CD4-positive, alpha-beta T cell treated with Interleukin-21 for 1 hour (primary cell): Measurements from ENCODE around the gene DYNAP.

Experiments
- DNase-seq: peaks from one replicate; pipeline ENCODE4 v3.0.0-alpha.2; 2020

DYNAP gene

GRCh38 chr18:54590945-54591344, at the start of gene DYNAP:
DYNAP (plus strand) TSS chr18:54591245; CDS start chr18:54591283, 38 bp downstream.
- no peak for DNase-seq

GRCh38 chr18:54551590-54551989, 39.5 kb upstream of the DYNAP start:
- DNase-seq: no peak

- no peak for DNase-seq
Observed at GRCh38 chr18:54555286-54555685, 35.8 kb upstream of the DYNAP start.

- DNase-seq: no peak
Observed at GRCh38 chr18:54555996-54556395, 35.0 kb upstream of the DYNAP start.

GRCh38 chr18:54557958-54558357, 33.1 kb upstream of the DYNAP start:
- no peak for DNase-seq

- peak; percentile 13 for DNase-seq
Observed at GRCh38 chr18:54558609-54559585, 32.1 kb upstream of the DYNAP start.

- no peak for DNase-seq
Observed at GRCh38 chr18:54561706-54562267, 29.3 kb upstream of the DYNAP start.

GRCh38 chr18:54580202-54580729, 10.8 kb upstream of the DYNAP start:
- no peak for DNase-seq

- no peak for DNase-seq
Observed at GRCh38 chr18:54584065-54584464, 7.0 kb upstream of the DYNAP start.

GRCh38 chr18:54585743-54586142, 5.3 kb upstream of the DYNAP start:
- DNase-seq: no peak

GRCh38 chr18:54604211-54604610, 13.2 kb downstream of the DYNAP start:
- no peak for DNase-seq

GRCh38 chr18:54606835-54607212, 15.8 kb downstream of the DYNAP start:
- no peak for DNase-seq

- DNase-seq: no peak
Observed at GRCh38 chr18:54607213-54608027, 16.4 kb downstream of the DYNAP start.

- DNase-seq: no peak
Observed at GRCh38 chr18:54608028-54608642, 17.1 kb downstream of the DYNAP start.

- no peak for DNase-seq
Observed at GRCh38 chr18:54611816-54612215, 20.8 kb downstream of the DYNAP start.

GRCh38 chr18:54612237-54612636, 21.2 kb downstream of the DYNAP start:
- no peak for DNase-seq

- no peak for DNase-seq
Observed at GRCh38 chr18:54613174-54613573, 22.1 kb downstream of the DYNAP start.

GRCh38 chr18:54616220-54616848, 25.3 kb downstream of the DYNAP start:
- DNase-seq: no peak

GRCh38 chr18:54622084-54622483, 31.0 kb downstream of the DYNAP start:
- DNase-seq: no peak

- no peak for DNase-seq
Observed at GRCh38 chr18:54626779-54627178, 35.7 kb downstream of the DYNAP start.

- no peak for DNase-seq
Observed at GRCh38 chr18:54630963-54631362, 39.9 kb downstream of the DYNAP start.

GRCh38 chr18:54636217-54636616, 45.2 kb downstream of the DYNAP start:
- no peak for DNase-seq
